Kidney (tissue), 14 donors: ENCODE results near the gene SOX6. TPM values are rescaled to one million over a fixed set of nuclear protein-coding genes. Genes with fewer than 3 reads are reported as not detected.
A peak's percentile ranks its signal among the peaks of the same experiment; 100 is the strongest.
"Not testable (repeated sequence)": the region's sequence is repeated elsewhere in the genome, so short reads cannot be mapped to it uniquely, and the experiment has no call there.

Experiments
- DNase-seq, 5 donors: peaks; one replicate each; pipeline ENCODE4 v3.0.0-alpha.2; 2013 to 2020
- FAIRE-seq: peaks from 2 replicates; lab custom pipeline; 2012; peaks lifted over from hg19 to GRCh38; lab: Jason Lieb, UNC
- H3K27ac ChIP-seq, 2 donors: one replicate each; pipeline ENCODE4 v1.7.0; 2013; ENCODE audit warnings: low read depth in 2 of 2, low read length in 2 of 2, inconsistent platforms in 1 of 2
- H3K27me3 ChIP-seq: one replicate; pipeline ENCODE4 v1.7.1; 2013; ENCODE audit warnings: low read length, inconsistent platforms; ENCODE audit not compliant: control insufficient read depth, insufficient read depth
- H3K36me3 ChIP-seq, 3 donors: one replicate each; pipeline versions ENCODE4 v1.7.0 to v1.7.1; 2013; ENCODE audit warnings: low read length in 3 of 3, control low read depth in 1 of 3, inconsistent platforms in 1 of 3; ENCODE audit not compliant: insufficient read depth in 3 of 3, control insufficient read depth in 2 of 3
- H3K4me1 ChIP-seq, 3 donors: one replicate each; pipeline versions ENCODE4 v1.7.0 to v1.7.1; 2013; ENCODE audit warnings: low read length in 3 of 3, inconsistent platforms in 1 of 3, low read depth in 1 of 3; ENCODE audit not compliant: control insufficient read depth in 2 of 3, insufficient read depth in 2 of 3
- H3K4me3 ChIP-seq, 3 donors: one replicate each; pipeline versions ENCODE4 v1.7.0 to v1.8.1; 2013; ENCODE audit warnings: low read length in 3 of 3, control low read depth in 1 of 3, inconsistent platforms in 1 of 3
- H3K9ac ChIP-seq, 3 donors: one replicate each; pipeline versions ENCODE4 v1.7.0 to v1.7.1; 2013; ENCODE audit warnings: low read length in 3 of 3, control low read depth in 1 of 3, inconsistent platforms in 1 of 3
- H3K9me3 ChIP-seq, 3 donors: one replicate each; pipeline versions ENCODE4 v1.7.0 to v1.7.1; 2013; ENCODE audit warnings: low read length in 3 of 3, control low read depth in 1 of 3, inconsistent platforms in 1 of 3; ENCODE audit not compliant: control insufficient read depth in 2 of 3, insufficient read depth in 1 of 3
- CTCF ChIP-seq: IDR thresholded peaks from 3 replicates; pipeline ENCODE4 v1.5.1; 2012; ENCODE audit warnings: mild to moderate bottlenecking, moderate library complexity, borderline replicate concordance; ENCODE audit not compliant: insufficient read depth; ENCODE audit errors: extremely low read depth
- intact Hi-C: fragments of 100-400 bp; cut with DNase I; formaldehyde crosslinking; loops from one replicate; pipeline ENCODE4 v1.11.1; 2022
- polyA plus RNA-seq: library from polyadenylated mRNA; stranded (reverse); fragments of 350-450 nt; fragmentation: Illumina TruSeq; extraction: RNeasy Lipid Tissue Mini Kit (QIAGEN cat#74804); gene quantifications from one replicate; pipeline ENCODE4 v1.2.3, GENCODE V29; 2014; ENCODE audit warnings: low read depth, low replicate concordance; ENCODE audit not compliant: insufficient read depth
- total RNA-seq: library from RNA; stranded (reverse); fragmentation: NEBNext Ultra II Directional; extraction: Animal tissue kit (Norgen Biotek cat#: 25700); gene quantifications from one replicate; pipeline ENCODE4 v1.2.1, GENCODE V29; 2021
- donor health status: control.
- donor health status: control.
- donor health status: control.
- donor health status: control.
- donor health status: control.
- donor health status: DM: yes; HTN: yes; CAD: no.
- donor health status: Normal renal cell carcinoma (clear cell type).

SOX6 gene
- total and polyA plus RNA-seq, 2 donors from 2014 or later: 5.0 to 47.3 TPM

- H3K9me3 ChIP-seq: no peaks in the 10 kb centered on the region
- no peak for FAIRE-seq
- H3K9ac ChIP-seq: no peak overlapping the region
- no peaks in the 10 kb centered on the region for H3K27me3 ChIP-seq
- DNase-seq: no peak
- intact Hi-C loops: no loop called here
- no peak overlapping the region for H3K27ac ChIP-seq
- no peak overlapping the region for H3K4me3 ChIP-seq
- TF ChIP-seq CTCF: no peak
- H3K4me1 ChIP-seq: no peaks in the 10 kb centered on the region
- H3K36me3 ChIP-seq: no peaks in the 10 kb centered on the region
Observed at GRCh38 chr11:16078936-16079335, 277.4 kb downstream of the SOX6 start.

- intact Hi-C loops: no loop called here
- no peak overlapping the region for H3K27ac ChIP-seq
- H3K36me3 ChIP-seq: no peaks in the 10 kb centered on the region
- no peaks in the 10 kb centered on the region for H3K4me1 ChIP-seq
- FAIRE-seq (no peak), DNase-seq (peak in 1 of 5 donors; percentile 35)
- H3K9ac ChIP-seq: no peak overlapping the region
- no peak for TF ChIP-seq CTCF
- no peaks in the 10 kb centered on the region for H3K27me3 ChIP-seq
- no peak overlapping the region for H3K4me3 ChIP-seq
- no peaks in the 10 kb centered on the region for H3K9me3 ChIP-seq
Observed at GRCh38 chr11:16070573-16070972, 285.8 kb downstream of the SOX6 start.

DNA sequence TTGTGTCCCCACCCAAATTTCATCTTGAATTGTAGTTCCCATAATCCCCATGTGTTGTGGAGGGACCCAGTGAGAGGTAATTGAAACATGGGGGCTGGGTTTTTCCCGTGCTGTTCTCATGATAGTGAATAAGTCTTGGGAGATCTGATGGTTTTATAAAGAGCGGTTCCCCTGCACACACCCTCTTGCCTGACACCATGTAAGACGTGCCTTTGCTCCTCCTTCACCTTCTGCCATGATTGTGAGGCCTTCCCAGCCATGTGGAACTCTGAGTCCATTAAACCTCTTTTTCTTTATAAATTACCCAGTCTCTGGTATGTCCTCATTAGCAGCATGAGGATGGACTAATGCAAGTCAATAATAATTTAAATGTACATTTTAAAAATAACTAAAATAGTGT lies 289.1 kb downstream of the SOX6 start:
- H3K4me1 ChIP-seq, H3K9me3 ChIP-seq, DNase-seq, FAIRE-seq, H3K36me3 ChIP-seq, H3K27ac ChIP-seq, H3K4me3 ChIP-seq, H3K27me3 ChIP-seq, intact Hi-C loops, H3K9ac ChIP-seq: not testable (repeated sequence)

DNA sequence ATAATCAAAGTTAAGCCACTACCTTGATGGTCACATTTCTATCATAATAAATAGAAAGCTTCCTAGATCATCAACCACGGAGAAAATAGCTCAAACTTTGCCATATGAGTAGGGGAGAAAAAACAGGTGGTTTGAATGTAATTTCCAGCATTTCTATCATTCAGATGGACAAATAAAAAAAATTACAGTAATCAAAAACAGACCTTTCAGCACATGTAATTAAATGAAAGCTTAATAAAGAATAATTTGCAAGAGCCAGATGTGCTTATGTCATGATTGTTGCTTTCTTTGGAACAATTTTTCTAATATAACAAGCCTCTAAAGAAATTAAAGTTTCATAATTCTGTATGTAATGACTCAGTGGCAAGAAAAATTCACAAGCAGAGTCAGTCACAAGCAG lies 297.0 kb downstream of the SOX6 start:
- Histone ChIP-seq H3K27me3 (no peaks in the 10 kb centered on the region), H3K4me3 (no peak overlapping the region), H3K27ac (no peak overlapping the region), H3K9ac (no peak overlapping the region), H3K9me3 (no peaks in the 10 kb centered on the region), H3K4me1 (no peaks in the 10 kb centered on the region), H3K36me3 (no peaks in the 10 kb centered on the region)
- intact Hi-C loops: no loop called here
- TF ChIP-seq CTCF: no peak
- FAIRE-seq (no peak), DNase-seq (no peak)
